Activated CD4-positive, CD25-positive, alpha-beta regulatory T cell (primary cell): ENCODE results near the gene EFNB3.

Experiments used
- DNase-seq, 4 experiments: peaks; one replicate each; lab custom pipeline; 2025; lab: John Stamatoyannopoulos, UW

EFNB3 gene, protein sequence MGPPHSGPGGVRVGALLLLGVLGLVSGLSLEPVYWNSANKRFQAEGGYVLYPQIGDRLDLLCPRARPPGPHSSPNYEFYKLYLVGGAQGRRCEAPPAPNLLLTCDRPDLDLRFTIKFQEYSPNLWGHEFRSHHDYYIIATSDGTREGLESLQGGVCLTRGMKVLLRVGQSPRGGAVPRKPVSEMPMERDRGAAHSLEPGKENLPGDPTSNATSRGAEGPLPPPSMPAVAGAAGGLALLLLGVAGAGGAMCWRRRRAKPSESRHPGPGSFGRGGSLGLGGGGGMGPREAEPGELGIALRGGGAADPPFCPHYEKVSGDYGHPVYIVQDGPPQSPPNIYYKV

GRCh38 chr17:7704601-7705268 is at the start of gene EFNB3:
Gene EFNB3 (plus strand): TSS chr17:7705202. CDS start chr17:7705599, 397 bp downstream.
- DNase-seq, result no peak

- DNase-seq, result no peak
These were observed 49.5 kb upstream of the EFNB3 start for GRCh38 chr17:7655541-7655840.

GRCh38 chr17:7656958-7657609 is 47.9 kb upstream of the EFNB3 start:
- DNase-seq, result no peak

DNA sequence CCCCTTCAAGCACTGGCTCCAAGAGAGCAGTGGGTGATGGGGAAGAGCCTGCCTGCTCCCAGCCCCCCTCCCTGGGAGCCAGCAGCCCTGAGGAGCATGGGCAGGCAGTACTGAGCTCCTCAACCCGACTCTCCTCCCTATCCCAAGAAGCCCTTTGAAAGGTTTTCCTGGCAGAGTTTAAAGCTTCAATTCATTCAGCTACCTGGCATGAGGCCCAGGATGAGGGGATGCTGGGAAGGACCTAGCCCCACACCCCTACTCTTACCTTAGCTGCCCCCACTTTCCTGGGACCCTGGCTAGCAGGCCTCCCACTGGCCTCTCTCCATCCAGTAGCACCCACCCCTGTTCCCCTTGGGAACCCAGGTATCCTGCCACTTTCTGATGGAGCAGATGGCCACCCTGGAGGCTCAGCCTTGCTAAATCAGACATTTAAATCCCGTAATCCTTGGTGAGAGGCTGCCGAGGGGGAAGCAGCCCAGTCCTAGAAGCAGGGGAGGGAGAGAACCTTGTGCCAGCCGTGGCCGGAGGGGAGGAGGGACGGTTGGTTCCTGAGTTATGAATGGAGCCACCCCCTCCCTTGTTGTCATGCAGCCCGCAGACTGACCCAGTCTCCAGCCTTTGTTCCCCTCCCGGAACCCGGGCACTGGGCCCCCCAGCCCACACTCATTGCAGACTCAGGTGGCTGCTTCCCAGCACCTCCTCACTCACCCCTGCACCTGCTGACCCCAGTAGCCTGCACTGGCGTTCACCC is 37.2 kb upstream of the EFNB3 start:
- DNase-seq, result no peak

GRCh38 chr17:7668482-7668881 is 36.5 kb upstream of the EFNB3 start:
- no peak for DNase-seq

DNA sequence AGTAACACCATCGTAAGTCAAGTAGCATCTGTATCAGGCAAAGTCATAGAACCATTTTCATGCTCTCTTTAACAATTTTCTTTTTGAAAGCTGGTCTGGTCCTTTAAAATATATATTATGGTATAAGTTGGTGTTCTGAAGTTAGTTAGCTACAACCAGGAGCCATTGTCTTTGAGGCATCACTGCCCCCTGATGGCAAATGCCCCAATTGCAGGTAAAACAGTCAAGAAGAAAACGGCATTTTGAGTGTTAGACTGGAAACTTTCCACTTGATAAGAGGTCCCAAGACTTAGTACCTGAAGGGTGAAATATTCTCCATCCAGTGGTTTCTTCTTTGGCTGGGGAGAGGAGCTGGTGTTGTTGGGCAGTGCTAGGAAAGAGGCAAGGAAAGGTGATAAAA is 31.8 kb upstream of the EFNB3 start:
- DNase-seq, result no peak

DNA sequence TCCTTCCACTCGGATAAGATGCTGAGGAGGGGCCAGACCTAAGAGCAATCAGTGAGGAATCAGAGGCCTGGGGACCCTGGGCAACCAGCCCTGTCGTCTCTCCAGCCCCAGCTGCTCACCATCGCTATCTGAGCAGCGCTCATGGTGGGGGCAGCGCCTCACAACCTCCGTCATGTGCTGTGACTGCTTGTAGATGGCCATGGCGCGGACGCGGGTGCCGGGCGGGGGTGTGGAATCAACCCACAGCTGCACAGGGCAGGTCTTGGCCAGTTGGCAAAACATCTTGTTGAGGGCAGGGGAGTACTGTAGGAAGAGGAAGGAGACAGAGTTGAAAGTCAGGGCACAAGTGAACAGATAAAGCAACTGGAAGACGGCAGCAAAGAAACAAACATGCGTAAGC is 30.1 kb upstream of the EFNB3 start:
- DNase-seq, result no peak

DNA sequence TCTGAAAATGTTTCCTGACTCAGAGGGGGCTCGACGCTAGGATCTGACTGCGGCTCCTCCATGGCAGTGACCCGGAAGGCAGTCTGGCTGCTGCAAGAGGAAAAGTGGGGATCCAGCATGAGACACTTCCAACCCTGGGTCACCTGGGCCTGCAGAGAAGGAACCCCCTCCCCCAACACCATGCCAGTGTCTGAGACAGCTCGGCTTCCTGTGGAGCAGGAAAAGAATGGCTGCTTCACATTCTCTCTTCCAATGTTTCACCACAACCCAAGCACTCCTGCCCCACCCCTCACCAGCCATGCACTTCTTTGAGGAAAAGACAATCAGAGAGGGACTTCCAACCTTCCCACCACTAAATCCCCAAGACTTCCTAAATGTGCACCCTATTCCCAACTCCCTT is 28.5 kb upstream of the EFNB3 start:
- DNase-seq, result no peak

- no peak for DNase-seq
These were observed 27.5 kb upstream of the EFNB3 start for GRCh38 chr17:7677388-7678067.

- DNase-seq, result no peak
These were observed 20.0 kb upstream of the EFNB3 start for GRCh38 chr17:7684851-7685532.

GRCh38 chr17:7685533-7686221 is 19.3 kb upstream of the EFNB3 start:
- peak; percentile 70 to 83 (median 72) for DNase-seq

DNA sequence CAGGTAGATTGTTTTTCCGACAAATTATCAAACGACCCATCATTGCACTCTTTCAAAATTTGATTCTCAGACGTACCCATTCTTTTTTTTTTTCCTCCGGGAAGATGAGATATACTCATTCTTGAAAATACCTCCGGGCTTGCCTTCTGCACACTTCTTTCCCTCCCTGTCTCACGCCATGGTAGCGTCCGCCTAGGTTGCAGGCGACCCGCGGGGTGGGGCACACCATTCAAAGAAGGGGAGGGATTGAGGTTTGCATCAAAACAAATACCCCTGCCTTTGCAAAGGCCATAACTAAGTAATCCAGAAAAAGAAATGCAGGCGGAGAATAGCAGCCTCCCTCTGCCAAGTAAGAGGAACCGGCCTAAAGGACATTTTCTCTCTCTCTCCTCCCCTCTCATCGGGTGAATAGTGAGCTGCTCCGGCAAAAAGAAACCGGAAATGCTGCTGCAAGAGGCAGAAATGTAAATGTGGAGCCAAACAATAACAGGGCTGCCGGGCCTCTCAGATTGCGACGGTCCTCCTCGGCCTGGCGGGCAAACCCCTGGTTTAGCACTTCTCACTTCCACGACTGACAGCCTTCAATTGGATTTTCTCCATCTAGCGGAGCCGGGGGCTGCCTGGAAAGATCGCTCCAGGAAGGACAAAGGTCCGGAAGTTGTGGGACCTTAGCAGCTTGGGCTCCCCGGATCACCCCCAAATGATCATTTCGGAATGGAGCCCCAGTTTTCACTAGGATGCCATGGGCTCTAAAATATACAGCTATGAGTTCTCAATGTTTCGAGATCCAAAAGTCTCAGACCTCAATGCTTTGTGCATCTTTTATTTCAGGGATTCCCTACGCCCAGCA is 18.6 kb upstream of the EFNB3 start:
- DNase-seq, result peak; percentile 56 to 65 (median 62)

- DNase-seq, result peak; percentile 61 to 75 (median 72)
These were observed 17.7 kb upstream of the EFNB3 start, which contains the start of gene TP53 for GRCh38 chr17:7687072-7687907. Gene TP53 (minus strand): TSS chr17:7687490. CDS start chr17:7676594, 10,896 bp downstream.

DNA sequence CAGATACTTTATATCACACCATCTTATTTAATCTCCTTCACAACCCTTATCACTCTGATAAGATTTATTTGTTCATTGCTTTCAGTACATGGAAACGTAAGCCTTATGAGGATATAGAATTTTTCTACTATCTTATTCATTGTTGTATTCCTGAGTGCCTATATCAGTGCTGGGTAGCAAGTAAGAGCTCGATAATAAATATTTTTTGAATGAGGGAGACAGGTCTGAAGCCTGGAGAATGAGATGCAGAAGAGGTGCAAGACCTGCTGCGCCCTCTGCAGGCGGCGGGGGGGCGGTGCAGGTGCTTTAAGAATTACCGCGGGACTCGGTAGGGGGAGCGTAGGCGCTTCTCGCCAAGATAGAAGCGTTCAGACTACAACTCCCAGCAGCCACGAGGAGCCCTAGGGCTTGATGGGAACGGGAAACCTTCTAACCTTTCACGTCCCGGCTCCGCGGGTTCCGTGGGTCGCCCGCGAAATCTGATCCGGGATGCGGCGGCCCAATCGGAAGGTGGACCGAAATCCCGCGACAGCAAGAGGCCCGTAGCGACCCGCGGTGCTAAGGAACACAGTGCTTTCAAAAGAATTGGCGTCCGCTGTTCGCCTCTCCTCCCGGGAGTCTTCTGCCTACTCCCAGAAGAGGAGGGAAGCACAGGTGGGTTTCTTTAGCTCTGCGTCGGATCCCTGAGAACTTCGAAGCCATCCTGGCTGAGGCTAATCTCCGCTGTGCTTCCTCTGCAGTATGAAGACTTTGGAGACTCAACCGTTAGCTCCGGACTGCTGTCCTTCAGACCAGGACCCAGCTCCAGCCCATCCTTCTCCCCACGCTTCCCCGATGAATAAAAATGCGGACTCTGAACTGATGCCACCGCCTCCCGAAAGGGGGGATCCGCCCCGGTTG is 16.8 kb upstream of the EFNB3 start, which contains the start of gene WRAP53:
Gene WRAP53, plus strand, starts transcription at position 570 of the 900 bp plus-strand sequence. Its CDS starts 172 bp downstream, at position 742.
- peak; percentile 88 to 97 (median 91) for DNase-seq

- DNase-seq, result no peak
These were observed 16.1 kb upstream of the EFNB3 start for GRCh38 chr17:7688808-7689316.

GRCh38 chr17:7695586-7695985 is 9.4 kb upstream of the EFNB3 start:
- no peak for DNase-seq
